GM21619 (cell line): Measurements from ENCODE around the gene PGLYRP2.
"Not testable (repeated sequence)": the region's sequence is repeated elsewhere in the genome, so short reads cannot be mapped to it uniquely, and the experiment has no call there.

Source experiments
- ATAC-seq: cut with Tn5 transposase; IDR thresholded peaks from one replicate; pipeline ENCODE4 v1.9.1; 2021; ENCODE audit not compliant: unreplicated experiment

Gene PGLYRP2

GRCh38 chr19:15479391-15480345 is at the start of gene PGLYRP2:
Gene PGLYRP2 (minus strand): TSS chr19:15479501. CDS start chr19:15479371, 130 bp downstream.
- no peak for ATAC-seq

- ATAC-seq, result no peak
Measured at GRCh38 chr19:15527705-15528104, 48.4 kb upstream of the PGLYRP2 start.

- ATAC-seq, result no peak
Measured at GRCh38 chr19:15526408-15526807, 47.1 kb upstream of the PGLYRP2 start.

GRCh38 chr19:15525291-15525690 is 46.0 kb upstream of the PGLYRP2 start:
- no peak for ATAC-seq

- ATAC-seq, result no peak
Measured at GRCh38 chr19:15524781-15525180, 45.5 kb upstream of the PGLYRP2 start.

GRCh38 chr19:15519433-15519976 is 40.2 kb upstream of the PGLYRP2 start:
- ATAC-seq, result no peak

- ATAC-seq, result no peak
Measured at GRCh38 chr19:15517778-15518177, 38.5 kb upstream of the PGLYRP2 start.

GRCh38 chr19:15516363-15516762 is 37.1 kb upstream of the PGLYRP2 start:
- no peak for ATAC-seq

GRCh38 chr19:15515227-15515625 is 35.9 kb upstream of the PGLYRP2 start:
- not testable (repeated sequence) for ATAC-seq

- ATAC-seq, result no peak
Measured at GRCh38 chr19:15511671-15512424, 32.5 kb upstream of the PGLYRP2 start.

GRCh38 chr19:15508035-15508710 is 28.9 kb upstream of the PGLYRP2 start, which contains the start of gene CYP4F22:
Gene CYP4F22 (plus strand): TSS chr19:15508525. CDS start chr19:15525337, 16,812 bp downstream.
- ATAC-seq, result no peak

- ATAC-seq, result no peak
Measured at GRCh38 chr19:15507068-15508034, 28.1 kb upstream of the PGLYRP2 start.

GRCh38 chr19:15506074-15506571 is 26.8 kb upstream of the PGLYRP2 start:
- no peak for ATAC-seq

GRCh38 chr19:15502264-15502663 is 23.0 kb upstream of the PGLYRP2 start:
- no peak for ATAC-seq

GRCh38 chr19:15501596-15501995 is 22.3 kb upstream of the PGLYRP2 start:
- ATAC-seq, result no peak

- ATAC-seq, result no peak
Measured at GRCh38 chr19:15498910-15499309, 19.6 kb upstream of the PGLYRP2 start.

GRCh38 chr19:15498156-15498858 is 19.0 kb upstream of the PGLYRP2 start:
- no peak for ATAC-seq

- no peak for ATAC-seq
Measured at GRCh38 chr19:15495151-15495550, 15.8 kb upstream of the PGLYRP2 start.
